NCI-H748 treated with DMSO at 0.1 percent for 48 hours (cell line): ENCODE measurements around the gene ZFYVE1.
"Not testable (repeated sequence)": the region's sequence is repeated elsewhere in the genome, so short reads cannot be mapped to it uniquely, and the experiment has no call there.

Source experiments
- DNase-seq: peaks from one replicate; lab custom pipeline; 2025; lab: John Stamatoyannopoulos, UW

The ZFYVE1 gene

GRCh38 chr14:72958548-72958947 is 68.4 kb downstream of the ZFYVE1 start:
- DNase-seq: no peak

DNA sequence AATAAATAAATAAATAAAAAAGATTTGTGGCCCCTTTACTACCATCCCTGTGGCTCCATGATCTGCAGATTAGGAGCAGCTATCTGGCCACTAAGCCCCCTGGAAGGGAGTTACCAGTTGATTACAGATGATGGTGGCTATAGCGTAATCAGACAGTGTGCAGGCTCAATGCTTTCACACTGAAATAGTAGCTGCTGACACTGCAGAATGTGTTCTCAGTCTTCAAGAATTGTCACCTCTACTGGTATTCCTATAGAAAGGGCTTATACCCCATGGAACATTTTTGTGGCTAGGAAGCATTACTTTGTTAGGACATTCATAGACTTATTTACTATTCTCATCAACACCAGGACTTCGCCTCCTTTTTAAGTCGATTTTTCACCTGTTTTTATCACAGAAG is 69.7 kb downstream of the ZFYVE1 start:
- DNase-seq: no peak

DNA sequence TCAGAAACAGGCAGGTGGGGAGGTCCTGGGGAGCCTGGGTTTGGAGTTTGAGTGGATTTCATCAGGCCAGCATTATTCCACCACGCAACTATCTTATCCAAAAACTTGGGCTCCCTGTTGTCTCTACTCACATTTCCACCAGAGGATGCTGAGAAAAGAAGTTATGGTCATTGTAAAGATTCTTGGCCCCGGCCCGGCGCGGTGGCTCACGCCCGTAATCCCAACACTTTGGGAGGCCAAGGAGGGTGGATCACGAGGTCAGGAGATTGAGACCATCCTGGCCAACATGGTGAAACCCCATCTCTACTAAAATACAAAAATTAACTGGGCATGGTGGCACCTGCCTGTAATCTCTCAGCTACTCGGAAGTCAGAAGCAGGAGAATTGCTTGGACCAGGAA is 70.2 kb downstream of the ZFYVE1 start:
- DNase-seq: not testable (repeated sequence)

DNA sequence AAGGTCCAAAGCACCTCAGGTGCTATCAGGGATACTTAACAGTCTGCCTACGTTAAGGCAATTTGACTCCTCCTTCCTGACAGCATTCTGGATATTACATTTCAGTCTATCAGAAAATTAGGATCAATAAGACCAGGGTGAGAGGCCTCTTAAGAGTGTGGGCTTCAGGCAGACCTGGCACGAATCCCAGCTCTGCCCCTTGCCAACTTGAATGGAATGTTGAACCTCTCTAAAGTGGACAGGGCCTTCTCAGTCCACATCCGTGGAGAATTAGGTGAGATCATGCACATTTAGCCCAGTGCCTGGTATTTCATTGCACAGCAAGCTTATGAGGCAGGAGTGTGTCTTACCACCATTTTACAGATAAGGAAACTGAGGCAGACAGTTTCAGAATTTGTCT is 74.7 kb downstream of the ZFYVE1 start:
- DNase-seq: no peak

DNA sequence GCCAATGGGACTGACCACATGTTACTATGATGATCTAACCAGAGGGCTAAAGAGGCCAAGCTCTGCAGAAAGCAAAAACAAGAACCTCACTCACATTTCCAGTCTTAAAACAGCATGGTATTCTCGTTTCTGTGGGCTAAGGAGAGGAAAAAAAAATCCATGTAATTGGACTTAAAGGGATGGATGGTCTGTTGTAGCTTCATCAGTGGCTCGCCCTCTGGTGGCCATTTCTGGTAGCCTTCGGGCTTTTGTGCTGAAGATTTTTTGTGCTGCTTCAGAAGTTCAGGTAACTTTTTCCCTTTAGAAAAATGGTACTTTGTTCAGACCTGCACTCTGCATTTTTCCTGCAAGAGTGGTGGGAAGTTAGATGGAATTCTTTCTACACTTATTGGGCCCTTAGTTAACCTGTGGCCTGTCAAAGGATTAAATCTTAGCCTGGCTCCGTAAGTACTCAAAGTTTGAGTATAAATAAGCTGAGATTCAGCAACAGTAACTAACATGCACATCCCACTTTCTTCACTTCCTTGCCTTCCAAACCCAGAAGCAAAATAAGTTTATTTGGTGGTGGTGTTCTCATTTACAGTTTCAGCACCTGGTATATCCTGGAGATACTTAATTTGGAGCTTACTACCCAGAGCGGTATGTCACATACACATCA is 78.3 kb downstream of the ZFYVE1 start:
- DNase-seq: peak; percentile 33

- DNase-seq: no peak
Observed at GRCh38 chr14:72947366-72948160, 79.3 kb downstream of the ZFYVE1 start.

DNA sequence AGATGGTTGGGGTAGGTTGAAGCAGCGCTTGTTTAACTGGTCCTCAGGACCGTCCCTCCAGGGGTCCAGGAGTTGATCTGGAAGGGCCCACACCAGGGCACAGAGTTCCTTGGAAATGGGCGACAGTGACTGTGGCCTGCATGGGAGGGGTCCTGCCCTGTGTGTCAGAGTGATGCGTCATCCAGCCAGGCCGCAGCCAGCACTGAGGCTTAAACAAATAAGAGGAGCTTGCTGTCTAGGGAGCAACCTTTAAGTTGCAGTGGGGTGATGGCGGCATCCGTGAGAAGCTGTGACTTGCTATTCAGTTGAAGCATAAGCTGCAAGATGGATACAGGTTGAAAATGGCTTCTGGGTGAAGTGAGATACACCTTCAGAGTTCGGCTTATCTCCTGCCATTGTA is 80.4 kb downstream of the ZFYVE1 start:
- no peak for DNase-seq

DNA sequence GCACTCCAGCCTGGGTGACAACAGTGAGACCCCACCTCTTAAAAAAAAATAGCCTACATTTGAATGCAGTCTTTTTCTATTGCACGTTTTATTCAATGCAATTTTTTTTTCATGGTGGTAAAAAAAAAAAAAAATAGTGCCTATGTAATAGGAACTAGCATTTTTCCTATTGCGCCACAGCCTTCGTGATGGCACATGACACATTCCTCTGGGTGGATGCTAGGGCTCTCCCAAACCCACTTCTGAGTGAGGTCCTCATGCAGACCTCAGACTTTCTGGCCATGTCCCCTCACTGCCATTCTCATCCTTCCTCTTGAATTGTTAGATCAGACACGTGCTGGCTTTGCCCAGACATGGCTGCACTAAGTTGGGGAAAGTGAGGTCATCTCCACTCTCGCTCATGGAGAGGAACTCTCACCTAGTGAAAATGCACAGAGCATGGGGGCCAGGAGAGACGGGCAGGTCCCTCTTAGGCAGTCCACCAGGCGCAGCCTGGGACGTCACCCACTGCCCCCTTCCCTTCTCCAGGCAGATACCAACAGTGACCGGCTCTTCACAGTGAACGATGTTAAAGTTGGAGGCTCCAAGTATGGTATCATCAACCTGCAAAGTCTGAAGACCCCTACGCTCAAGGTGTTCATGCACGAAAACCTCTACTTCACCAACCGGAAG is 81.4 kb downstream of the ZFYVE1 start:
- DNase-seq: no peak

GRCh38 chr14:72943876-72944430 is 83.0 kb downstream of the ZFYVE1 start:
- DNase-seq: no peak

DNA sequence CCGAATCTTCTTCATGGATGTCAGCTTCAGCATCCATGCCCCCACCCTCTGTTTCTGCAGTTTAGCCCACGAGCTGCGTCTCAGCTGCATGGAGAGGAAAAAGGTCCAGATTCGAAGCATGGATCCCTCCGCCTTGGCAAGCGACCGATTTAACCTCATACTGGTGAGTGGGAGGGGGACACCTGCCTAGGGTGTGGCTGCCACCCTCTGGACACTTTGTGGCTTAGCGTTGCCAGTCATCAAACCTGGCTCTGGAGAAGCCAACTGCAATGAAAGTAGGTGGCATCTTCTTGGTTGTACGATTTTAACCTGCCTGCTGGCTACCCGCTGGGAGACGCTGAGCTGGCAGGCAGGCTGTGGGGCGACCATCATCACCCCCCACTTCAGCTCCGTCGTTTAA is 84.0 kb downstream of the ZFYVE1 start:
- no peak for DNase-seq

DNA sequence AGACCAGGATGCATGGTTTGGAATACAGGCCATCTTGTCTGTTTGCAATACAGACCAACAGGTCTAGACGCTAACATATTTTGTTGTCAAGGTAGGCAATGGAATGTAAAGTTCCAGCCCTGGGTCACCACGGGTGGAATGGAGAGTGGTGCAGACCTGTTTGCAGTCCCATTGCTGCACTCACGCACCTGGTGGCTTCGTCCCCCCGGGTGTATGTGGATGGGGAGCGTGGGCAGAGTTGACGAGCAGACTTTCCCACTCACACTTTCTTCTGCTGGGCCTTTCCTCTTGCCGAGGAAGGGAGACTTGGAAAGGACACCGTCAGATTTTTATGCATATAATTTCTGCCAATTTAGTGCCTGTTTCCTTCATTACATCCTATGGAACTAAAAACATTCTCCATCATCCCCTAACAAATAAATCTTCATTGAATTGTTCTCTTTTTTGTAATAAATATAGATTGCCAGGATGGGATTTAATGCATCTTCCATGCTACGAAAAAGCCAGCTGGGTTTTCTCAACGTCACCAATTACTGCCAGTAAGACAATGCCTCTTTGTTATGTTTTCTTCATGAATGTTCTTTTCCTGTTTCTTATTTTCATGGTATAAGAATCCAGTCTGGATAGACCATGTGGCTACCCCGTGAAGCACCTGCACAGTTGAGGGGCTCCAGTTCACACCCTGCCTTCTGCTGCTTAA is 85.5 kb downstream of the ZFYVE1 start:
- no peak for DNase-seq

DNA sequence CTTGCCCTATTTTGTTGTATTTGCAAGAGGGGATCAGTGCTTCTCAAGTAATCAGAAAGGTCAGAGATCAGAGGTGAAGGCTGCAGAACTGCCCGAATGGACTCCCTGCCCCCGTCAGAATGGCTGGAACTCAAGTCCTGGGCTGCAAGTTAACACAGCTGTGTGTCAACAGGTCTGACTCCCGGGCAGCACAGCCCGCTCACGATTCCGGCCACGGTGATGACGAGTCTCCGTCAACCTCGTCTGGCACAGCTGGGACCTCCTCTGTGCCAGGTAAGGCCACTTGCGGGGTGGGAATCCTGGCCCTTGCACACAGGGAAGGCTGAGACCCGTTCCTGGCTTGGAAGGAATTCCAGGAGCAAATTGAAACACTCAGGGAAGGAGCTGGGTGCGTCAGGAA is 87.3 kb downstream of the ZFYVE1 start:
- DNase-seq: no peak

- no peak for DNase-seq
Observed at GRCh38 chr14:72932893-72933292, 94.0 kb downstream of the ZFYVE1 start.

DNA sequence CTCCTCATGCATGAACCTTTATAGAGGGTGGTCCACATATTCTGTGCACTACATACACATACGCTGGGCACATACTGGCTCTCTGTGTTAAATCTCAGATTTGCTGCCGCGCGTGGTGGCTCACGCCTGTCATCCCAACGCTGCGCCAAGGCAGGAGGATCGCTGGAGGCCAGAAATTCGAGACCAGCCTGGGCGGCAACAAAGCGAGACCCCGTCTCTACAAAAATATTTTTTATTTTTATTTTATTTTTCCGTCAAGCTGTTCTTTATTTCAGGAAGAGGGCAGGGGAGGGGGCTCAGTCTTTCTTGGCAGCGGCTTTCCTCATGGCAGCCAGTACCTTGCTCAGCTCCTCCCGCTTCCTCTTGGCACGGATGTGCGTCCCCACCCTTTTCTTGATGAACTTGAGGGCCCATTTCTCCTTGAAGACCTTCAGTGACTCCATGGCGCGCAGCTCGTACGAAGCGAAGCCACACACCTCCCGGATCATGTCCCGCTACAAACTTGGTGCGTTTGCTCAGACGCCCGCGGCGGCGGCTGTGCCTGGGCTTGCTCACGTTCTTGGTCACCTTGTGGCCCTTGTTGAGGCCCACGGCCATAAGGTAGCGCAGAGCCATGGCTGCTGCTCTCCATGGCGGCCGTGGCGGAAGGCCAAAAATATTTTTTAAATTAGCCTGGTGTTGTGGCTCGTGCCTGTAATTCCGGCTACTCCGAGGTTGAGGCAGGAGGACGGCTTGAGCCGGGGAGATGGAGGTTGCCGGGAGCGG is 97.4 kb downstream of the ZFYVE1 start:
- no peak for DNase-seq

- no peak for DNase-seq
Observed at GRCh38 chr14:72928872-72929271, 98.0 kb downstream of the ZFYVE1 start.

GRCh38 chr14:72926292-72927028 is 100.4 kb downstream of the ZFYVE1 start, which contains the start of gene DCAF4:
Gene DCAF4 (plus strand): TSS chr14:72926464. CDS start chr14:72937979, 11,515 bp downstream.
- DNase-seq: peak; percentile 95

DNA sequence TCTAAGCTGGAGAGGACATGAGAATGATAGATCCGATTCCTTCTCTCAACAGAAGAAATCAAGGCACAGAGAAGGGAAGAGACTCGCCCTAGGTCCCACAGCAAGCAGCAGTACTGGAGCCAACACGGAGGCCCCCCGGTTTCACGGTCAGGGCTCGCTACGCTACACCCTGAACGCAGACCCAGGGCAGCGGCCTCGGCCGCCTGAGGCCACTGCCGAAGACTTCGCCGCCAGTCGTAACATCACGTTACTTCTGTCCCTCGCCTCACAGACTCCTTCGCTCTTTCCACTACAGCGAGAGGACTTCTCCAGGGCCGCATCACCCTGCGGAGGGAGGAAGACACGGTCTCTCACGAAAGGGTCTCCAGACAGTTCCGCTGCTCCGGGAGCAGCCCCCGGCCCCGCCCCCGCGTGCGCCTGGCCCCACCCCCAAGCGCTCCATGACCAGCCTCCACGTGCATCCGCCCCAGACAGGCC is 101.1 kb downstream of the ZFYVE1 start:
- no peak for DNase-seq

DNA sequence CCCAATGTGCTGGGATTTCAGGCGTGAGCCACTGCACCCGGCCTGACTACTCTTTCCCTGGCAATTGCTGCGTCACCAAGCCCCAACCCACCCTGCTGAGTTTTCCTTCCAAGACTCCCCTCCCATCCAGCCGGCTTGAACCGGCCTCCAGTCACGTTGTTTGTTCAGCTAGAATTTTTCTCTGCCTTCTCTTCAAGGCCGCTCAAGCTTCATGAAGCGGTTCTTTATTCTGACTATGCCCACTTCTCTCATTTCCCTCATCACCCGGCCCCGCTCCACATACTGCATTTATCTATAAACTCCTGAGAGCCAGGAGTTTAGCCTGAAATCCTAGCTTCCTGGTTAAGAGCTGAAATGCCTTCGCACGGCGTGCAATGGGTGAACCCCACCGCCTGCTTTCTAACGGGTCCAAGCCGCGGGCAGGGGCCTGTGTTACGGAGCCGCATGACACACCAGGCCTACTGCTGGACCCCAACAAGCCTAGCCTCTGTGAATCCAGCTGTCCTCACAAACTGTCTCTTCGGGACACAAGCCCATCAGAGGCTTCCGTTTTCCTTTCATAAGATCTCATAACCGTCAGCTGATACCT is 101.6 kb downstream of the ZFYVE1 start:
- no peak for DNase-seq

GRCh38 chr14:72924337-72924736 is 102.6 kb downstream of the ZFYVE1 start:
- DNase-seq: no peak

DNA sequence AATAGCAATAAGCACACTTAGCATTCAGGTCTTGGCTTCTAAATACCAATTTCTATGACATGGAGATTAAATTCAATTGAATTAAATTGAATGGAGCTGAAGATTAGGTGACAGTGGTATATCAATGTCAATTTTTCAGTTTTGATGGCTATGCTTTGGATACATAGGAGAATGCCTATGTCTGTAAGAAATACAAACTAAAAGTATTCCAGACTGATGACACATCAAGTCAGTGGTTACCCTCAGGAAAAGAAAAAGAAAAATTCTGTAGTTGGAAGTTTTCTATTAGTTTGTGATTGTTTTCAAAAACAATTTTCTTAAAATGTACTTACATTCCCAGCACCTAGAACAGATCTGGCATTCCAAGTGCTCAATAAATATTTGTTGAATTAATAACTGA is 105.5 kb downstream of the ZFYVE1 start:
- no peak for DNase-seq
